Stimulated activated CD4-positive, alpha-beta T cell treated with anti-CD3 and anti-CD28 coated beads, Interleukin-2, amount 100 ng/mL, for 48 hours (primary cell): ENCODE measurements around the gene RCAN2.

Experiments
- DNase-seq, 2 donors: peaks; one replicate each; pipeline ENCODE4 v3.0.0-alpha.2; 2020

Gene RCAN2

DNA sequence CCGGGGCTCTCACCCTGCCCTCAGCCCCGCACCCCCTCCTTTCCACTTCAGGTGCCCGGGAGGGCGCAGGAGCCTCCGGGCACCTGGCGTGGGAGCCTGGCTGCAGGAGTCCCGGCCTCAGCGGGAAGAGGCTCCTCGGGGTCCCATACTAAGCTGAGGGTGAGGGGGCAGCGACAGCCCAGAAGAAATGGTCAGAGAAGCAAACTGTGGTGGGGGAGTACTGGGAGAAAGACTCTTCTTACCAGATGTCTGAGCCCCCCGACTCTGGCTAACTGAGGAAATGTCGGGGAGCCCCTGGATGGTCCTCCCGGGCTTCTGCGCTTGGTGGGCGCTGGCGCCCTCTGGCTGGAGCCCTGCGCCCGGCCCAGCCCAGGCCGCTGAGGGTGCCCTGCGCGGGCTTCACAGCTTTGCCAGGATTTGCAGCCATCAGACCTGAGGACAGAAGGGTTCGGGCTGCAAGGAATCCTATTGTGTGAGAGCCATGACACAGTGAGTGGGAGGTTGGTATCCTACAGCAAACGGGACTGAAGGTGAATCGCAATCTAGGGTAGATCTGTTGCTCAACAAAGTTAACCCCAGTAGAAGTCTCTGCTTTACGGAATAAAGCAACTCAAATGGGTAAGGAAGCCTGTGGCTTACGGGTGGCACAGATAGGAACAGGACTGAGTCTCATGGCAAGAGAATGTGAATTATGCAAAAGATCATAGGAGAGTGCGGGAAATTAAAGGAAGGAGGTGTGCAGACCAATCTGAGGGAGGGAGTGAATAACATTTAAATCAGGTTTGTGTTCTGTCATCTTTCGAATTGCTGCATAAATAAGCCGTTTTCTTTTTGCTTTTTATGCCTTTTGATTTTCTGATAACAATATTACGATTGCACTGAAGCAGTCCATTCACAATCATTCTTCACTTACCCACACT lies 639 bp upstream of the RCAN2 start:
- DNase-seq: no peak

DNA sequence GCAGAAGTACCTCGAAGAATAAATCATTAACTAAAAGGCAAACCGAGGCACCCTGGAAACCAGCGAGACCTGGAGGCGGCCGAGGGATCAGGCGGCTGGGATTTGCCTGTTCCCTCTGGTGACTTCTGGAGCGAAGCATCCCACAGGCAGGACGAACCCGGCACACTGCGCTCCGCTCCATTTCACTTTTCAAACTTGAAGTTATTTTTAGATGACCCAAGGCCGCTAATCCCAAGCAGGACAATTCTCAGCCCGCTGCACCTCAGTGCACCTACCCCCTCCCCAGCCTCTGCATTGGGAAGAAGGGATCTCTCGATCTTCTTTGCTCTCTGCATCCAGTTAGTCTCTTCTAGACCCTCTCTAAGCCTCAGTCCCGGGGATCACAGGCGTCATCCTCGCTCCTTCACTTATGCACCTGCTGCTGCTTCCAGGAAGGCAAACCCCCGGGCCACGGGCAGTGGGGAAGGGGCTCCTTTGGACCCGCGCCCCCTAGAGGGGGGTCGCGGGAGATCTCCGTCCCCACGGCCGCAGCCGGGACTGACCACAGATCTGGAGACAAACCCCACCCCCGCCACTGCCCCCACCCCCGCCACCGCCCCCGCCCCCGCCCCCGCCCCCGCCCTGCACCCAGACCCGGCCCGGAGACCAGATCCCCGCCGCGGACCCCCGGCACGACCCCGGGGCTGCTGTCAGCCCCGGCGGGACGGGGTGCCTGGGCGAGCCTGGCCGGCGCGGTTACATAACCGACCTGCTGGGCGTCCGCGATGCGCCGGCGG lies 636 bp downstream of the RCAN2 start:
- no peak for DNase-seq

DNA sequence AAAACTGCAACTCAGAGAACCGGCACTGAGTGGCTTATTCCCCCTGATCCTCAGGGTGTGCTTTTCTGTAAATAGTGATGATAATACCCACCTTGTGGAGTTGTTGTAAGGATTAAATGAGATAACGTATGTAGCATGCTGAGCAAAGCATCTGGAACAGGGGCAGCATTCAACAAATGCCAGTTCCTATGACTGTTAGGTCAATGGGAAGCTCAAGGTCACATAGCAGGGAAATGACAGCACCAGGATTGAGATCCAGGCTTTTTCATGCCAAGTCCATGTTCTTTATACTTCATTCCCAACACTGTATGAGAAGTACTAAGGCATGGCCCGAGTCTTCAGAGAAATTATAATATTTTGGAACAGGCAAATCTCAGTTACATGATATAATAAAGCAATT lies 5.1 kb downstream of the RCAN2 start:
- DNase-seq: no peak

DNA sequence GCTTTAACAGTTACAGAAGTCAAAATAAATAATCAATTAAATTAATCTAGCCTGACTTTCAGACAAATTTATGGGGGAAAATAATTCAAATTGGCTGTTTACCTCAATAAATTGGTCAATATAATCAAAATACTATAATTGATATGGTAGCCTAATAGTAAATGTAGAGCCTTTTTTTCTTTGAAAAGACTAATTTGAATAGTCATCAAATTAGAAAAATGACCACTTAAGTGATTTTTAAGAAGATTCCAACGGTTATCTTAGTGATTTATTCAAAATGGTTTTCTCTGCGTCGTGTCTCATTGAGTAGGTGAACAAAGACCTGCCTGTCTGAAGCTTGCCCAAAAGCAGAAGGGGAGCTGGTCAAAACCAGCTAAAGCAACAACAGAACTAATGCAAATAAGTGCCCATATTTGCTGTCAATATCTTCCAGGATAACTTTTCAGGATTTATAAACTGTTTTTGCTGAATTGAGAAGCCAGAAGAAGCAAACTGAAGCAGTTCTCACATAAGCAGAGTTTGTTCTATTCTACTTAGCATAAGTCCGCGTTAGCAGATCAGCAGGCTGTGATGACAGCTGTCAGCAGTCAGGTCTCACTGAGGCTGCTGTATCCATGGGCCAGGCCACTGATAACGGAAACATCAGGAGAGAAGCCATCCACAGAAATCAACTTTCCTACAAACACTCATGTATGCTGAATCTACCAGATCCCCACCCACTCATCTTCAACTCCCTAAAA lies 7.0 kb downstream of the RCAN2 start:
- no peak for DNase-seq

DNA sequence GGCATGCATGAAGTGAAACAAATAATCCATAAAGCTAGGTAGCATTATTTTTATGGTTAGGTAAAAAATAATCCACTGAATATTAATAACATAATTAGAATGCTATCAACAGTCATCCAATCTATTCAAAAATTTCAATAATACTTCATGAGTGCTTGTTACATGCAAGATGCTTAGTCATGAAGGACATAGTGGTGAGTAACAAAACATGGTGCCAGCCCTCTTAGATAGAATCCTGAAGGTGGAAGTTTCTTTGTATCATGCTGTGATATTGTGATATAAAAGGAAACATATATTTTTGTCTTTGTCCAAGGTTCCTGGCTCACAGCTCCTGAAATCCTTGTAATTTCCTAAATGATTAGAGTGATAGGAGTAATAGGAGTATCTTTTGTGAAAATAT lies 14.9 kb downstream of the RCAN2 start:
- DNase-seq: no peak

DNA sequence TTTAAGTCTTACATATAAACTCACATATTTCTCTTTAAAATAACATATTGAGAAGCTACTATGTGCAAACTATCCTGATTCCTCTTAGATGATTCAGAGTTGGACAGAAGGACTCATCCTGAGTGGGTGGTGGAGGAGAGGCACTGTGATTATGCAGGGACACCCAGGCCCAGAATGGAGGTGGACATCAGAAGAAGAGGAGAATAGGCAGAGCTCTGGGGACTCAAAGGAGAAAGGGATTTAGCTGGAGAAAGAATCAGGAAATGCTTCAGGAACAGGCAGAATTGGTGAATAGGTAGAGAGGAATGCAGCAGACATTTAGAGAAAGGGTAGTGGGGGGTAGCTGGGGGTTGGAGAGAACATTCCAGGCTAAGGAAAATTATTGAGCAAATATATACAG lies 17.4 kb downstream of the RCAN2 start:
- no peak for DNase-seq

DNA sequence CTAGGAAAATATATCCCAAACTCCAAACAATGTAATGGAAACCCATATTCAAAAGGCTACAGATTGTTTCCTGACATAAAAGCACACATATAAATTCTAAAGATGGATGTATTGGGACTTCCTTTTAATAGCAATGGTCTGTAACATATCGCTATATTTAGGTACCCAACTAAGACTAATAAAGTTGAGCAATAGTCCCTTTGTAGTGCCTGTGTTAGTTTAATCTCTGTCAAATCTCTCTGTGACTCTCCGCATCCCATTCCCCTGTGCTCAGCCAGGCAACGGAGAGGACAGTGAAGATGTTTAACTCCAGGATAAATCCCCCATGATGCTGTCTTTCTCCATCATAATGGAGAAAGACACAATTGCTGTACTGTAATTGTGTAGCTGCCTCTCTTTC lies 19.0 kb downstream of the RCAN2 start:
- DNase-seq: no peak

DNA sequence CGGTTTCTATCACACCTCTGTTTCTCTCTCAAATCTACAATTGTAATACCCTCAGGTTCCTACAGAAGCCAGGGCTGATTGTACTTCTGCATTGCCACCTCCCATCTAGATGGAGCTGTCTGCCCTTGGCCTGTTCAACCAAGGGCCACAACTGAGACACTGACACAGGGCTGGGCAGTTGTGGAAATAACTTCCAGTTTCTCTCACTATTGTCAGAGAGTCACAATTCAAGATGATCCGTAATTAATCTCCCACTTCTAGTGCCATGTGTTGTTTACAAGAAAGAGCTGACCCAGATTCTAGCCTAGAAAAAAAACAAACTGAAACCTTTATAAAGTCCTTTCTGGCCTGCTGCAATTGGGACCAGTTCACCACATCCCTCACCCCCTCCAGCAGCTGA lies 22.2 kb downstream of the RCAN2 start:
- no peak for DNase-seq

DNA sequence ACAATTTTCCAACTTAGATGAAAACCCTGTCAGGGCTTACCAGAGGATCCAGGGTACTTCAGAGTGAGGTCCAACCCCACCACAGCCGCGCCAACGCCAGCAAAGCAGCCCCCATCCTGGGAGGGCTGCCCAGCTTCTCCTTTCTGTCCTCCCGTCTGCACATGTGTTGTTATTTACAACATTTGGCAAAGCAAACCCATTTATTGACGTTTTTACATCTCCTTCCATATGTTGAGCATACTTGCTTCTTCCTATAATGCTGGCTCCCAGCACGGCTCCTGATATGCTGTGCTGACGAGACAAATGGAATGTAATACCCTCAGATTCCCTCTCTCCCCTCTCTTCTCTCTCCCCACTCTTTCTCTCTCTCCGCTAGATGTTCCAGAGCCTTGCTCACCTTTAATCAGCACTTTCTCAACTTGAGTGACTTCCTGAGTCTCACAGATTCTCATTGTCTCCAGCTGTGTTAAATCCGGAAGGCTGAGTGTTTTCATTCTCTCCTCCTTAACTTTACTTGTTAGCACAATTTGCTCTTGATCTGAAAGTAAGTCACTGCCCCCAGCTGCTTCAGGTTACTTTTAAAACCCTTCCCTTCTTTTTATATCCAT lies 22.7 kb downstream of the RCAN2 start:
- DNase-seq: no peak

DNA sequence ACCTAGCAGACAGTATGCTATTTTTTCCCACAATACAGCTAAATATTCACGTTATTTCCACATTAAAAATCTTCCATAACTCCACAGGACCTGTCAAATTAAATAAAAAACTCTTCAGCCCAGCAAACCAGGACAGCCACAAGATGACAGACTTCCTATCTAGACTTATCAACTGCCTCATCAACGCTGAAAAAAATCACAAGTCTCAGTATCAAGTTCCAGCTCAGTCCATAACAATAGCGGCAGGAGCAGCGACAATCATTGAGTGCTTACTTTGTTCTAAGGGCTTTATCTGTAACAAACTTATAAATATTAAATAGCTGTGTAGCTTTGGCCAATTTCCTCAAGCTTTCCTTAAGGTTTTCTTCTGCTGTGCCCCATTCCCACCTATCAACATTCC lies 24.7 kb downstream of the RCAN2 start:
- DNase-seq: no peak

DNA sequence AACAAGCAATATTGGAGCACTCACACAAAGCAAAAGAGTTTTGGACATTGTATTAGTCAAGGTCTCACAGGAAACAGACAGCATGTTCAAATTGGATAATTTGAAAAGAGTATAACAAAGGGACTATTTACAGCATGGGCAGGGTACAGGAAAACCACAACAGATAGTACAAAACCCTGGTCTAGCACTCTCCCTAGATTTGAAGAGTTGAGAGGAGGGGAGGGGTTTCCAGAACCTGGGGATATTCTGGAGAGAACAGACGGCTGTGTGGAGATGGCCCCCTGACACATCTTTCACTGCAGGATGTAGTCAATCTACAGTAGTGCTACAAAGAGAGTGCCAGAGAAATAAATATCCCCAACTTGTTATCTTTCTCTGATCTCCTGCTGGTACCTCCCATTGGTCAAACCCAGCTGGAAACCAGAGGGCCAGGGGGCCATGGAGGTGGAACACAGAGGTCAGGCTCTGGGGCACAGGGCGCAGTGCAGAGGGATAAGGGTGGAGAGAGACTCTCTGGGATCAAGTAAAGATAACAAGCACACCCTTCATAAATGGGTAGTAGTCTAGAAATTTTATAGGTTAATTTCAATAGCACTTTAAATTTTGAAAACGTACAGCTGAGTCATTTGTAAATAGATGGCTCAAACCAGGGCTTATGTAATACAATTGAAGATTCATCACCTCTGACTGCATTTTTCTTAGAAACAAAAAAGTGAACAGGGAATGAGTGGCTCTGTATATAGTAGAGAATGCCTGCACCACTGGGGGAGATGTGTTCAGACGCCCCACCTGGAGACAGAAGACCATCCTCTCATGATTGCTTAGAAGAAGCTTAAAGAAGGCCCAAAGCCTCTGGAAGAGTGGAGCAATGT lies 25.7 kb downstream of the RCAN2 start:
- DNase-seq: no peak

DNA sequence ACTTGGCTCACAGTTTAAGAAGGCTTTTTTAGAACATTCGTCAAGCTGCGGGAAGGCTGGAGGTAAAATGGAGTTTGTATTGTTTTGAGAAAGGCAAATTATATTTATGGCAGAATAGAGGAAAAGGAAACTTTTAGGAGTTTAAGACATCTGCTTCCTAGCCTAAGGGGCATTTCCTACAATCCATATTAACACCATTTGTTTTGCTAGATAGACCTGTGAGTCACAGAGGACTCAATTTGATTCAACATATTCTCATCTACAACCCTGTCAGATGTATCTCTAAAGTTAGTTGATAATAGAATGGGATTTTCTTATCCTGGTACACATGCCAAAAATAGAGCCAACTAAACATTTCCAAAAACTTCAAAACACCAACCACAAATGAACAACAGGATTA lies 35.0 kb downstream of the RCAN2 start:
- DNase-seq: no peak

DNA sequence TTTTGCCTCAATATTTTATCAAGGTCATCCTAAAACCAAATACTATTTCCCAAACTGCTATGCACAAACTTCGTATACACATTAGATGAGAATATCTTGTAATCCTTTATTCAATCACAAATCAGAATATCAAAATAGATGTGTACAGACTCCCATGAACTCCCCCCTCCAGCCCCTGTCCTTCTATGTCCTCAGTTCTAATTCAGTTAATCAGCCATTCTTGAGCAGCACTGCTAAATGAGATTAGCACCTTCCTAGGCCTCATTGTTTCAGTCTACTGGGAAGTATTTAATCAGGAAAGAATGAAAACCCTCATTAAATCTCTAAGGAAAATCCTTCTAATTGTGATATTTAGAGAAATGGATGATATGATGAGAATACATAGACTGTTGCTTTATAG lies 36.6 kb downstream of the RCAN2 start:
- DNase-seq: no peak

DNA sequence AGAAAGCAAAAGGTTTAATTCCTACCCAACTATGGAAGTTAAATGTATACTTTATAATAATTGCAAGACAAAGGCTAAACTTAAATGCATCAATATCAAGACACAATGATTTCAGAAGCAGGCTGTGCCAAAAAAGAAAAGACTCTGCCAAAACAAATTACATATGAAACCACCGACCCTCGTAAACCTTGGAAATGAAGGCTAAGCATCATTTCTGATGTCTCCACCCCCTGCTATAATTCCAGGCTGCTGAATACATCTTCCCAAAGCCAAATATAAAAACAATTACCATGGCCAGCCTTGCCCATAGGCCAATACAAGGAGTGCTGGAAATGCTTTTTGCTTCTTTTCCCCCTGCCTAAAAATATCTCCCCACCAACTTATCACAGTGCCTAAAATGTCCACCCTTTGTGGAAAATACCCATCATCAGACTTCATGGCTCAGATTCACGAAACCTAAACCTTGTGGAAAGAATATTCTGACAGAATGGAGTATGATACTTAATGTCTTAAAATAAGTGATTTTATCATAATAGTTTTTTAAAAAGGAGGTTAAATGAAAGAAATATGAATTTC lies 37.4 kb downstream of the RCAN2 start:
- no peak for DNase-seq

DNA sequence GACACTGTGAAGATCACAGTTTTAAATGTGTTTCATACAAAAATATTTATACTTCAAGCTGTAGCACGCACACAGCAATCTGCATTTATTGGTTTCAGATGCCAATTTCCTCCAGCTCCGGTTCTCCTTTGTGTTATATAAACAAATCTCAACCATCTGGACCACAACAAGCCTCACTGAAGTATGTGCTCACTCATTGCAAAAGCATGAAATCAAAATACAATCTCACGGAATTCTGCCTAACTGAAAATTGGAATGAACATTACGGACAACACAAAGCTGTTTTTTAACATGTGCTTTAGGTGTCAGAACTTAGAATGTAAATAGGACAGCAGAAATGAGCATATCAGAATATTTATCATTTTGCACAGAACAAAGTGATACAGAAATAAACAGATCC lies 38.0 kb downstream of the RCAN2 start:
- no peak for DNase-seq

DNA sequence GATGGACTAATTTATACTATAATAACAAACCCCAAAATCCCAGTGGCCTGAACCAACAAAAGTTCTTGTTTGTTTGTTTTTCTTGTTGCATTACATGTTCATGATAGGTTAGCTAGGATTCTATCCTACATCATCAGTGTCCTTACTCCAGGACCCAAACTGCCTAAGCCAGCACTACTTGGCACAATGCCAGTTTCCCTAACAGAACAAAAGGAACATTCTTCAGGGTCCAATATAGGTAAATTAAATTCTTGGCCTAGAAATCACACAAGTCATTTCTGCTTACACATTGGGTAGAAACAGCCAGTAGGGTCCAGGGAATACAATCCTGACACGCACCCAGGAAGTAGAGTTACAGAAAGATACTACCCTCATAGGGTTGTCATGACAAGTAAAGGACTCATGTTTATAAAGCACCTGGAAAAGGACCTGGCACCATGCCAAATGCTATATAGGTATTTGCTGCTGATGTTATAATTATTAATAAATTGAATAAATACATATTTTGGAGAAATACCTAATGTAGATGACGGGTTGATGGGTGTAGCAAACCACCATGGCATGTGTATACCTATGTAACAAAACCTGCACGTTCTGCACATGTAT lies 38.8 kb downstream of the RCAN2 start:
- DNase-seq: no peak

DNA sequence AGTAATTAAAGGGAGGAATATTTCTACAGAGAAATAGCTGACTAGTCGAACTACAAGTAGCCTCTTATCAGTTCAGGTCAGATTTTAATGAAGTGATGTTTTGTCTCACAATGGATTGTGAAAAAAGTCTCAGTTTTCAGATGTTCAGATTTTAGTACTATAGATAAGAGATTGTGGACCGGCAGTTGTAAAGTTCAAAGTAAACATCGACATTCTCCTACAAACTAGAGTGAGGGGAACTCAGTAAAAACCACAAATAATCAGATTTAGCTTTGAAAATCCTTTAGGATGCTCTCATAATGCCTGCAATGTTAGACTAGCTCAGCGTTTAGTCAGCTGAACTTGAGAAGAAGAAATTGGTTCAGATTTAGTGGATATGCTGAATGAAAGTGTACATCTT lies 39.9 kb downstream of the RCAN2 start:
- DNase-seq: no peak

DNA sequence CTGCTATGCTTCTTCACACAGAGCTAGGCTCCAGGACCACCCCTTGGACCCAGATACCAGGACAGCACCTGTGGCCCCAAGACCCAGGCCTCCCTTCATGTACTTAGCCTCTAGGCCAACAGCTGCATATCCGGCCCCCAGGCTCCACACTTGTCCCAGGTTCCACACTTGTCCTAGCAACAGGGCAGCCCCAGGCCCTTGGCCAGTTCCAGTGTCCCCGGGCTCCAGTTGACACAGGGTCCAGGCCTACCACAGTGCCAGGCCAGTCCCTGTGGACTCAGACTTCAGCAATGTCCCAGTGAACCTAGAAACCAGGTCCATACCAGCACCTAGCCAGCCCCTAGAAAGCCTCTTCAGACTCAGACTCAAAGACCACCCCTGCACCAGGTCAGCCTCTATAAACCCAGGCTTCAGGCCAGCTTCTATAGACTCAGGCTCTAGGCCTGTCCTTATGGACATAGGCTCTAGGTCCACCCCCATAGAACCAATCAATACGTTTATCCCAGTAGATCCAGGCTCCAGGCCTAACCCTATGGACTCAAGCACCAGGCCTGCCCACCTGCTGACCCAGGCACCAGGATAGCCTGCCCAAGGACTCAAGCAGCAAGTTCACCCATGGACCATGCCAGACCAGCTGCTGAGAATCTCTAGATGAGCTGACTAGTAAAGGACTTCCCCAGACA lies 46.3 kb downstream of the RCAN2 start:
- DNase-seq: no peak

DNA sequence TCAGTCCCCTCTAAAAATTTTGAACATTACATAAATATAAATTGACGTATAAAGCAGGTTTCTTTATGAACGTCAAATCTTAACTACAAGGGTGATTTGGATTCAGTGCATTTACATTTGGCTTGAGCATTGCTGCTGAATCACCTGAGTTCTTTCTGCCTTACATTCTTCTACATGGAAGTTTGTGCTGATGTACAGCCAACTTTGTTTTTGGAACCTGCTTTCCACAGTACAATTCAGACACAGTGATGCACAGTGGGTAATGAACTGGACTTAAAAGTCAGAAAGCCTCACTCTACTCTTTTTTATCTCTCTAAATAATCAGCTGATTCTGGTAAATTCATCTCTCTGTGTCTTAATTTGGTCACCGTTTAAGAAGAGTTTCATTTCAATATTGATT lies 47.6 kb downstream of the RCAN2 start:
- DNase-seq: no peak

DNA sequence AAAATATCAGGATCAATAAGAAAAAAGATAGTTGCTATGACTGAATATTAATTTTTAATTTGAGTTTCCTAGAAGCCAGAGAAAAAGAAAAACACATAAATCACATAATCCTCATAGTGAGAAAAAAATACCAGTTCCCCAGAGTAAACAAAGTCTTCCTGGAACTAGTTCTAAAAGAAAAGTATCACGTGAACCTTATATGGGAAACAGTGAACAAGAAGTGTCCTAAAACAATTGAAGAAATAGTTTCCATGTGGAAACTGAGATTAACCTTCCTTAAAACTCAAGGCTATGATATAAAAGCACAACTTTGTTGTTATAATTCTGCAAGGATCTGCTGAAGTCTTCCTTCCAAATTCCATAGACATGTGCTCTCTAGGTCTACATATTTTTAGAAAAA lies 50.6 kb downstream of the RCAN2 start:
- no peak for DNase-seq

DNA sequence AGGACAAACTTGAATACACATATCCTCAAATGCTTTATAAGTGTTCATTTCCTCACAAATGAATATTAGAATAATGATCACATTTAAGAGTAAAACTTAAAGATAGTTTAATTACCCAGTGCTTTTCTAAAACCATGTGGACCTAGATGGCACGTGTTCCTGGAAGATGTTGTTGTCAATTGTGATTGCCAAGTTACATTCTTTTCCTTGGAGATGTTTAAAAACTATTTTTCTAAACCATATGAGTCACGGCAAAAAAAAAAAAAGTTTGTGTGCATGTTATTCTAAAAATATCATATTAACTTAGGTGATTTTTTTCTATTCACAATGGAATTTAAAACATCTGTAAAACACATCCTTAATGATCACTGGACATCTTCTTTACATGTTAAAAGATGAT lies 51.1 kb downstream of the RCAN2 start:
- DNase-seq: no peak
